NOMO-1 treated with DMSO at 0.1 percent for 48 hours (cell line): Measurements from ENCODE around the gene TOM1.

Experiments used
- DNase-seq: peaks from one replicate; lab custom pipeline; 2025; ENCODE audit not compliant: unreplicated experiment; lab: John Stamatoyannopoulos, UW

The TOM1 gene

GRCh38 chr22:35299673-35300499 lies at the start of gene TOM1:
Gene TOM1, plus strand, starts transcription at chr22:35299894. Its CDS starts 35 bp downstream, at chr22:35299929.
- peak; percentile 94 for DNase-seq

DNA sequence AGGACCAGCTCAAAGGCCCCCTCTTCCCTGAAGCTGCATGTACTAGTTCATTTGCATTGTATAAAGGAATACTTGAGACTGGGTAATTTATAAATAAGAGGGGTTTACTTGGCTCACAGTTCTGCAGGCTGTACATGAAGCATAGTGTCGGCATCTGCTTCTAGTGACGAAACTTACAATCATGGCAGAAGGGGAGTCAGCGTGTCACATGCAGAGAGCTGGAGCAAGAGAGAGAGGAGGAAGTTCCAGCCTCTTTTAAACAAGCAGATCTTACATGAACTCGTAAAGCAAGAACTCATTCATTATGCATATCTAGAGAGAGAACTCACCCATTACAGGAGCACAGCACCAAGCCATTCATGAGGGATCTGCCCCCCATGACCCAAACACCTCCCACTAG lies 49.5 kb upstream of the TOM1 start:
- no peak for DNase-seq

GRCh38 chr22:35253946-35254345 lies 45.7 kb upstream of the TOM1 start:
- no peak for DNase-seq

- no peak for DNase-seq
These were observed 42.7 kb upstream of the TOM1 start for GRCh38 chr22:35257002-35257320.

GRCh38 chr22:35257321-35258190 lies 42.1 kb upstream of the TOM1 start, which contains the start of gene HMGXB4:
Gene HMGXB4, plus strand, starts transcription at chr22:35257493. Its CDS starts 4,898 bp downstream, at chr22:35262391.
- peak; percentile 83 for DNase-seq

GRCh38 chr22:35258191-35258988 lies 41.3 kb upstream of the TOM1 start:
- peak; percentile 24 for DNase-seq

DNA sequence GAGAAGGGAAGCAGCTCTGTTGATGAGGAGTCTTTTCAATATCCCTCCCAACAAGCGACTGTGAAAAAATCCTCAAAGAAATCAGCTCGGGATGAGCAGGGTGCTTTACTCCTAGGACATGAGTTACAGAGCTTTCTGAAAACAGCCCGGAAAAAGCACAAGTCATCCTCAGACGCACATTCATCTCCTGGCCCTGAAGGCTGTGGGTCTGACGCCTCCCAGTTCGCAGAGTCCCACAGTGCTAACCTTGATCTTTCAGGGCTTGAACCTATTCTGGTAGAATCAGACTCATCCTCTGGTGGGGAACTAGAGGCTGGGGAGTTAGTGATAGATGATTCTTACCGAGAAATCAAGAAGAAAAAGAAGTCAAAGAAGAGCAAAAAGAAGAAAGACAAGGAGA lies 34.7 kb upstream of the TOM1 start:
- no peak for DNase-seq

DNA sequence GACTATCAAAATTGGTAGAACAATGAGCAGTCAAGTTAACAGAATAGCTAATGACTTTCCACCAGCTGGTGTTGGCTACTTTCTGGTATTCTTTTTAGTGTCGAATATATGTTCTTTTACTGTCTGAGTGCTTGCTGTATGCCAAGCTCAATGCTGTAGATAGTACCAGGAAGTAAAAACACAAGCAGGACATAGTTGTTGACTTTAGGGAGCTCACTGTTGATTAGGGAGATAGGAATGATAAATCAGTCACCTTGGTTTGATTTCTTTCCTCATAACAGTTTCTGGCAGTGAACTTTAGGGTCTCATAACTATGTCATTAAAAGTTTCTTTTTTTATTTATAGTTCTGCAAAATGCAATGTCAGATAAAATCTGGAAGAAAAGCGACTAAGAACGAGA lies 33.4 kb upstream of the TOM1 start:
- no peak for DNase-seq

DNA sequence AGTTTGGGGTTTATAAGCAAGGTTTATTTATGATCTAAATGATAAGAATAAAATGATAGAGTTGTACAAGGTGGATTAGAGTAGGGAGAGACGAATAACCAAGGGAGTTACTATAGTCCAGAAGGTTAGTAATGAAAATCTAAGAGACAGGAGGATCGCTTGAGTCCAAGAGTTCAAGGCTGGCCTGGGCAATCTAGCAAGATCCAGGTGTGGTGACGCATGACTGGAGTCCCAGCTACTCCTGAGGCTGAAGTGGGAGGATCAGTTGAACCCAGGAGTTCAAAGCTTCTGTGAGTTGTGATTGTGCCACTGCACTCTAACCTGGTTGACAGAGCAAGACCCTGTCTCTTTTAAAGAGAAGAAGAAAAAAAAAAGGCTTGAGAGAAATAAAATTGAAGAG lies 30.1 kb upstream of the TOM1 start:
- no peak for DNase-seq

DNA sequence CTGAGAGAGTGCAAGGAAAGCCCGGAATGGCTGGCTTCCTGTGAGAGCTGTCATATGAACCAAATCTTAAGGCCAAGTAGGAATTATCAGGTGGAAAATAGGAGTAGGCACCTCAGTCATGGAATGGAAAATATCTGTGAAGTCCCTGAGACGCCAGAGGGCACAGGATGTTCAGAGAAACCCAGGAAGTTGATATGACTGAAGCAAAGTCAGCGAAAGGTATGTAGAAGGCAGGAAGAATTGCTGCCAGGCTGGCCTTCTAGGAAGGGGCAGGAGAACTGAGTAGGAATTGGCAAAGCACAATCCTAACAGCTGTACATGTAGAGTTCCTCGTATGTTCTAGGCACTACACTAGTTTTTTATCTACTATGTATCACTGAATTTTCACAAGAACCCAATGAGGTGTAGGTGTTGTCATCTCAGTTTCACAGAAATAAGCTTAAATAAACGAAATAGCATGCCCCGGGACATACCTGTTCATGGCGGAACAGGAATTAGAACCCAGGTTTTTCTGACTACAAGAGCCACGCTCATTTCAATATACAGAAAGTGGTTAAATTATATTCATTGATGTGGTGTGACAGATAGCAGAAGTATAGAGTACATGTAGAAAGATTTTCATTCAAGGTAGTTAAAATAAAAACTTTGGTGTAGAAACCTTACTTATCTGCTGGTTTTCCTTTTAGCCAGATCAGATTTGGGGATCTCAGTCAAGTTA lies 25.4 kb upstream of the TOM1 start:
- no peak for DNase-seq

- DNase-seq: no peak
These were observed 24.1 kb upstream of the TOM1 start for GRCh38 chr22:35275580-35275979.

DNA sequence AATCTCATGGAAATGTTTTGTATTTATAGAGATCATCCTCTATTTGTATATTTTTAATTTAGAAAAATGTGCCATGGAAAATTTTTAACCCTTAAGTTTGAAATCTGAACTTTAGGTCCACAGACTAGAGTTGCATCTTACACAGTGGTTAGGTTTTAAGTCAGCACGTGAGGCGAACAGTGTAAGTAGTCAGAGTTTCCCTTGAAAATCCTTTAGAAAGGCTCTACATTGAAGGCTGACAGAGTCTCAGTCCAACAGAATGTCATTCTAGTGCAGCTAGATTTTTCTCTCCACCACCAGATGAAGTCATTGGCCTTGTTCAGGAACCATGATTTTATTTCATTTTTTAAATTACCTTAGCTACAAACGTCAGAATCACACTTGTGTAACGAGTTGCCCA lies 23.7 kb upstream of the TOM1 start:
- no peak for DNase-seq

DNA sequence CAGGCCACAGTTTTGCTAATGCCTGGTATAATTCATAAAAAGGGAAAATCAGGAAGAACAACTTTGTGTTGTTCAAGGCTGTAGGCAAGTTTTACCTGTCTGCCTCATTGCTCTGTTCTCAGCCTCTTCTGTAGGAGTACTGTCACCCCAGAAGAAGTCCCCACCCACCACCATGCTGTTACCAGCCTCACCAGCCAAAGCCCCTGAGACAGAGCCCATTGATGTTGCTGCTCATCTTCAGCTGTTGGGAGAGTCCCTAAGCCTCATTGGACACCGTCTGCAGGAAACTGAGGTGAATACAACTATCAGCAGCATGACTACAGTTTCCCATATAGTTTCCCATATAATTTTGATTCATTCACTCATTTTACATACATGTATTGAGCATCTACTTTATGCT lies 11.6 kb upstream of the TOM1 start:
- DNase-seq: no peak

DNA sequence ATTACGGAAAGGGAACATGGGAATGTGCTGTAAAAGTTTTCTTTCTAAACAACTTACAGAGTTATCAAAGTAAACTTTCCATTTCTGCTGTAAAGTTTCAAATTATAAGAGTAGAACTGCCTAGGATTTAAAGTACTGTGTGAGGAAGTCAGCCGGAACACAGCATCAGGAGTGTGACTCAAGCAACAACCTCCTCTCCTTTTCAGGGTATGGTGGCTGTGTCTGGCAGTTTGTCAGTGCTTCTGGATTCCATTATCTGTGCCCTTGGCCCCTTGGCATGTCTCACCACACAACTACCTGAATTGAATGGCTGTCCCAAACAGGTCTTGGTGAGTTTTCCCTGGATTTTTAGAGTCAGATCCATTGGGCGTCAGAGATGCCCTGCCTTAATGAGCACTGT lies 6.9 kb upstream of the TOM1 start:
- DNase-seq: no peak

DNA sequence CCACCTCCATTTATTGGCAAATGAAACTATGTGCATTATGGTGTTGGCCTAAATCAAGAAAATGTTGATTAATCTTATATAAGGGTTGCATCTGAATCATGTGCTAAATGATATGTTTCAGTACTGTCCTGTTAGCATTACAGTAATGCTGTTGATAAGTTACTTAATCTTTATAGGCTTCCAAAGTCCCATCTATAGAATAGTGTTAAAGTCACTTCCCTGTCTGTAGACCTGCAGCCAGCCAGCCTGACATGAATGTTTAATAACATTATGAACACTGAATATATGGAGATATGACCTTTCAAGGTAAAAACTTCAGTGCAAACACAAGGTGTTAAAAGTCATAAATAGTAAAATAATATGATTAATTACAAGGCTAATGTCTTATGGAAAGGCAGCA lies 3.6 kb upstream of the TOM1 start:
- DNase-seq: no peak

- DNase-seq: no peak
These were observed 449 bp upstream of the TOM1 start for GRCh38 chr22:35299217-35299672.

- DNase-seq: peak; percentile 96
These were observed 1.7 kb downstream of the TOM1 start for GRCh38 chr22:35301372-35301874.

- no peak for DNase-seq
These were observed 3.4 kb downstream of the TOM1 start for GRCh38 chr22:35303029-35303624.

DNA sequence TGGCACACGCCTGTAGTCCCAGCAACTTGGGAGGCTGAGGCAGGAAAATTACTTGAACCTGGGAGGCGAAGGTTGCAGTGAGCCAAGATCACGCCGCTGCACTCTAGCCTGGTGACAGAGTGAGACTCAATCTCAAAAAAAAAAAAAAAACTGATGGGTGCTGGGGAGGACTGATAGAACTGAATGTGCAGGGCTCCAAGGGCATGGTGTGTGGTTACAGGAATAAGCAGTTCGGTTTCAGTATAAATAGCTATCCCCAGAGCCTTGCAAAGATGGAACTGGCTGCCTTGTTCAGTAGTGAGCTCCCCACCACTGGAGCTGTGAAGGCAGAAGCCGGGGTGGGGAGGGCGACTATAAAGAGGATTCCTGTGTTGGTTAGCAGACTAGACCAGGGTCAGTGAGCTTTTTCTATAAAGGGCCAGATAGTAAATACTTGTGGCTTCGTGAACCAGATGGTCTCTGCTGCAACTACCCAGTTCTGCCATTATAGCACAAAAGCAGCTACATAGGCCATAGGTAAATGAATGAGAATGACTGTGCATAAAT lies 5.9 kb downstream of the TOM1 start:
- DNase-seq: no peak
